ENCODE results near the gene ARHGAP27.

- no peak for TF ChIP-seq CTCF (IDR thresholded peaks at IDR 0.05)
- TF ChIP-seq POLR2A (IDR thresholded peaks at IDR 0.05; ENCODE audit: low read depth): no peak
- TF ChIP-seq POLR2AphosphoS5 (IDR thresholded peaks at IDR 0.05): no peak
These were observed 80.8 kb downstream of the ARHGAP27 start for GRCh38 chr17:45351831-45352230.

Measured in esophagus muscularis mucosa (tissue), 3 donors.